EH (cell line): ENCODE results near the gene RUNX1.
"Not testable (repeated sequence)": the region's sequence is repeated elsewhere in the genome, so short reads cannot be mapped to it uniquely, and the experiment has no call there.

Experiments used
- DNase-seq: peaks from one replicate; pipeline ENCODE4 v3.0.0-alpha.2; 2015; ENCODE audit warnings: low read depth

Gene RUNX1

DNA sequence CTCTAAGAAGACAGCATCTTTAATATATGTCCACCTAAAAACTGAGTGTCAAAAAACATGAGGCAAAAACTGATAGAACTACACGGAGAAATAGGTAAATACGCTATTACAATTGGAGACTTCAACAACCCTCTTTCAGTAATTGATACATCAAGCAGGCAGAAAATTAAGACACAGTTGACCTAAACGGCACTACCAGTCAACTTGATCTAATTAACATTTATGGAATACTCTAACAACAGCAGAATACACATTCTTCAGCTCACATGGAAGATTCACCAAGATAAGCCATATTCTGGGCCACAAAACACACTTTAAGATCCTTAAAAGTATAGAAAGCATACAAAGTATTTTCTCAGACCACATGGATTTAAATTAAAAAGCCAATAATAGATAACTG, 242.7 kb downstream of the RUNX1 start:
- no peak for DNase-seq

DNA sequence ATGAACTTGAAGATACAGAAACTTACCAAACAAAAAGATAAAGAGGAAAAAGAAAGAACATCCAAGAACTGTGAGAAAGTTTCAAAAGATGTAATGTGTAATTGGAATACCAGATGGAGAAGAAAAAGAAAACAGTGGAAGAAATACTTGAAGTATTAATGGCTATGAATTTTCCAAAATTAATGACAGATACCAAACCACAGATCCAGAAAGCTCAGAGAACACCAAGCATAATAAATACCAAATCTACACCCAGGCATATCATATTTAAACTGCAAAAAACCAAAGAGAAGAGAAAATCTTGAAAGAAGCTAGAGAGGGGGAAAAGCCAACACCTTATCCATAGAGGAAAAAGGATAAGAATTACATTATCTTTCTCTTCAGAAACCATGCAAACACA, 243.9 kb downstream of the RUNX1 start:
- DNase-seq = no peak

DNA sequence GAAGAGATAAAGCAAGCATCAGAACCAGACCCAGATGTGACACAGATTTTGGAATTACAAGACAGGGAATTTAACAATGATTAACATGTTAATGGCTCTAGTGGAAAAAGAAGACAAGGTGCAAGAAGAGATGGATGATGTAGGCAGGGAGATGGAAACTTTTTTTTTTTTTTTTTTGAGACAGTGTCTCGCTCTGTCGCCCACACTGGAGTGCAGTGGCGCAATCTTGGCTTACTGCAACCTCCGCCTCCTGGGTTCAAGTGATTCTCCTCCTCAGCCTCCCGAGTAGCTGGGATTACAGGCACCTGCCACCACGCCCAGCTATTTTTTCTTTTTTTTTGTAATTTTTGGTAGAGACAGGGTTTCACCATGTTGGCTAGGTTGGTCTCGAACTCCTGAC, 244.5 kb downstream of the RUNX1 start:
- not testable (repeated sequence) for DNase-seq

DNA sequence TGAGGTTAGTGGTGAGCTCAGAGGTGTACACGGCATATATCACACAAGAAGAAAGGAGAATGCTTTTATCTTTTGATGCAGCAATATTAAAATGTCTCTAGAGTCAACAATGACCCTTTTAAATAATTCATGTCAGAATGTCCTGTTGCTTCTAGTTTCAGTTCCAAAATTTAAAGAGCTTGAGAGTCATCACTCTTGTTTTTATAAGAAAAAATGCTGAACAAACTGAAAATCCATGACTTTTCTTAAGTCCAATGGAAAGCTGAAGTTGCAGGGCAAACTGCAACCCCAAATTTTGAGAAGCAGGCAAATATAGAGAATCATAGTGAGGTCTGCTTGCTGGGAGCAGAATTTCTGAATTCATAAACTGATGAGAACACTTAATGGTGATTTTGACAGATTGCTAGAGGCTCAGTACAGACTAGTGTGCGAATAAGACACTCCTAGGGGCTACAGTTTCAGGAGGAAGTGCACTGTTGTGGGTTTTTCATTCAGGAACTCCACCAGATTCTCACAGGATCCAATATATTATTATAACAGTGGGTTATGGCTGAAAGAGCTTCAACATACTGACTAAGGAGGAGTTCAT, 245.2 kb downstream of the RUNX1 start:
- no peak for DNase-seq

DNA sequence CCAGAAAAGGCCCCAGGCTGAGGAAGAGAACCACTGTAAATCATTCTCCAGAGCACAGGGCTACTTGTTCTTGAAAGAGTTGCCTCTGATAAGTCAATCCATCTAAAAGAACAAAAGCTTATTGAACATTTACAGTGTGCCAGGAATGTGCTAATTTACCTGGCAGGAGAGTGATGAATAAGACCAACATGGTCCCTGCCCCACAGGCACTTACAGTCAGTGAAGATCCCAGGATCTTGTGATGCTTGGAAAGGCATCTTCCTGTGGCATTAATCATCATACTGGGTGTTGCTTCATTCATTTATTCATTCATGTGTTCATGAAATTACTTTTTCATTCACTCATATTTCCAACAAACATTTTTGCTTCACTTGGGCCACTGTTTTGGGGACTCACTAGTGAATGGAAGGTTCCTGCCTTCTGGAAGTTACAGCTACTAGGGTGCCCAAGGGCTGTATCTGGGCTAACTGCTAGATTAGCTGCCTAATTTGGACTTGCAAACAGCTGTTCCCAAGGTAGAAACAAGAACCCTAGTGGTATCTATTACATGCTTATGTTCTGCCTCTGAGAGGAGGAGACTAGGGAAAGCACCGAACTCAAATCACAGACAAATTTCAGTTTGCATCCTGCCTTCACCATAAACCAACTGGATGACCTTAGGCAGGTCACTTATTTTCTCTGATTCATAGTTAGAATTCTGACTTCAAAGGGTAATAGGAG, 246.8 kb downstream of the RUNX1 start:
- peak; percentile 43 for DNase-seq

DNA sequence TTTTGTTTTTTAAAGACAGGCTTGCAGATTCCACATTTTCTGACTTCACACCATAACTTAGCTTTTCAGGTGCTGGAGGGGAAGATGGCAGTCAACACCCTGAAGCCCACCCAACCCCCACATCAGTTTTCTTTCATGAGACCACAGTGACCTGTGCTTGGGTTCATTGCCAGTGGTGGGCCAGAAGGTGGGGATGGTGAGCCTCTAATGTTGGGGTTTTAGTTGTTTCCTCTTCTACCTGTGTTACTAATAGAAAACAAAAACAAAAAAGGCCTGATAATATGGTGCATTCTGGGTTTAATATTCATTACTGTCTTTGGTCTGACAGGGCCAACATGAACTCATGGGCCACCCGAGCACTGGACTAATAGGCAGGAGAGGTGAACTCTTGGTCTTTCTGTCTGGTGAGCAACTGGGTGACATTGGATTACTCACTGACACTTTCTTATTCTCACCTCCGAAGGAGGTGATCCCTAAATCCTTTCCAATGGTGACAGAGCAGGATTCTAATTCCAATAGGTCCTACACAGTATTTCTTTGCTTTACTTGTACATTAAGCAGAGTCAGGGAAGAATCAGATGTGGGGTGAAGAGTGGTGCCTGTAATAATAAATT, 247.5 kb downstream of the RUNX1 start:
- DNase-seq = no peak

DNA sequence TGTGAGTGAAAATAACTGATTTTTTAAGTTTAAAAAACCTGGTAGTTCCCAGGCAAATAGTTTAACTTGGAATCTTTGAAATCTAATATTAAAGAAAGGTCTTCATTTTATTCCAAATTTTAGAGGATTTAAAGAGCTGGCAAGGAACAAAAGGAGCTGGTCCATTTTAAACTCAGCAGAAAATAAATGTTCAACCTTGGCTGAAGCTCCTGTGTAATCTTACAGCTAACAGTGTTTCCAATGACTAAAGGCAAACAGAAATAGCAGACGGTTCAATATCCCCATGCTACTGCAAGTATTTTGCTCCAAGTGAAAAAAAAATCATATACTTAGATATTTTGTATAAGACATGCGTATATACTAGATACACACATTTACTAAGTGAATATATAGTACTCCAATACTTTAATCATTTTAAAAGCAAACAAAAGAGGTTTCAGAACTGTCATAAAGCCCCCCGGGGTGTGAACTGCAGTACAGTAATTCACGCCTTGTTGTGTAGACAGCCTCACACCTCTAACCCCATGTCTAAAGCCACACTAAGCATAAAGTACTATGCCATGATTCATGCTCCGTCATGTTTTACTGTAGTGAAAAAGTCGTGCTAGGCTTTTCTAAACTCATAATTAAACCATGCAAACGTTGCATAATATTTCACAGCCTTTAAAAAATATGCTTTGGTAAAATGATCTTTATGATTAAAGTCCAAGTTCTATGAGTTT, 248.1 kb downstream of the RUNX1 start:
- DNase-seq = peak; percentile 66

DNA sequence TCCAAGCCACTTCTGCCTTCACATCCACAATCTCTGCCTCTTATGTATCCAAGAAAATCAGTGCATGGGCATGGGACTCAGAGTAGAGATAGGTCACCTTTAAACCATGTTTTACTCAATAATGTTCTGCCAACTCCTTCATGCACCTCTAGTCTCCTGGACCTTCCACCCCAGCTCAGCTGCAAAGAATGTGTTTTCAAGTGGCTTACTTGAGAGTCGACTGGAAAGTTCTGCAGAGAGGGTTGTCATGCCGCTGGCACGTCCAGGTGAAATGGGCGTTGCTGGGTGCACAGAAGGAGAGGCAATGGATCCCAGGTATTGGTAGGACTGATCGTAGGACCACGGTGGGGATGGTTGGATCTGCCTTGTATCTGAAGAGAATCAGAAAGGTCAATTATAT, 250.0 kb downstream of the RUNX1 start:
- DNase-seq = no peak

DNA sequence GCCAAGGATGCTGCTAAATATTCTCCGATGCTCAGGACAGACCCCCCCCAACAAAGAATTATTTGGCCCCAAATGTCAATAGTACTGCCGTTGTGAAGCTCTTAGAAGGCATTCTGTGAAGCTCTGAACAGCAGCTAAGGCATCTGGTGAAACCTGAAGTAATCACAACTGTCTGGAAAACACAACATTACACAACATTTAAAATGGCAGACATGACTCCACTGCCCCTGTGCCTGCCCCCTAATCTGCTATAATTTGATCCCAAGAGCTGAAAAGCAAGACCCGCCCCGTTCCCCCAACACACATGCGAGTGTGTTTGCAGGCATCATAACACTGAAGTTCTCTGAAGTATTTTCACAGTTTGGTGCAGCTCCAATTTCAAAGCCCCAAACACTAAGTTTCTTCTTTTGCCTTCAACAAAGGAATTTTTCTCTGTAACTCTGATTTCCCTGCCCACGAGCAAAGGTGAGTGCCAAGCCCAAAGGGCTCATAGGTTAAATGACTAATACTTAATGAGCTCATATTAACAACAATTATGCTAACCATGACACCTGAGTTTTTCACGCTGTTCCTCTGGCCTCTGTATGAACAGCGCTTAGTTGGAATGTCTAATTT, 251.1 kb downstream of the RUNX1 start:
- DNase-seq = no peak

DNA sequence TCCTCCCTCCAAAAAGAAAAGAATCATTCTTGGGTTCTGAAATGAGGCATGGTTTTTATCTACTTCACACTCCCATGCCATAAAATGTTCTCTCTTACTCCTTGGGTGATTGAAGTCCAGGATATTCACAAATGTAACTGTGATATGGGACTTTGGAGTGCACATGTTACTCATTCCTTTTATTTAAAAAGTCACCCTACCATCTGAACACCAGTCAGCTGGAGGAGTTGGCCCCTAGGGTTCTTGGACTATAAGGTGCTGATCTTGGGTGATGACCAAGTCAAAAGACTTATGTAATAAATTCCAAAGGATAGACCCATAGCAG, 251.9 kb downstream of the RUNX1 start:
- DNase-seq = no peak

DNA sequence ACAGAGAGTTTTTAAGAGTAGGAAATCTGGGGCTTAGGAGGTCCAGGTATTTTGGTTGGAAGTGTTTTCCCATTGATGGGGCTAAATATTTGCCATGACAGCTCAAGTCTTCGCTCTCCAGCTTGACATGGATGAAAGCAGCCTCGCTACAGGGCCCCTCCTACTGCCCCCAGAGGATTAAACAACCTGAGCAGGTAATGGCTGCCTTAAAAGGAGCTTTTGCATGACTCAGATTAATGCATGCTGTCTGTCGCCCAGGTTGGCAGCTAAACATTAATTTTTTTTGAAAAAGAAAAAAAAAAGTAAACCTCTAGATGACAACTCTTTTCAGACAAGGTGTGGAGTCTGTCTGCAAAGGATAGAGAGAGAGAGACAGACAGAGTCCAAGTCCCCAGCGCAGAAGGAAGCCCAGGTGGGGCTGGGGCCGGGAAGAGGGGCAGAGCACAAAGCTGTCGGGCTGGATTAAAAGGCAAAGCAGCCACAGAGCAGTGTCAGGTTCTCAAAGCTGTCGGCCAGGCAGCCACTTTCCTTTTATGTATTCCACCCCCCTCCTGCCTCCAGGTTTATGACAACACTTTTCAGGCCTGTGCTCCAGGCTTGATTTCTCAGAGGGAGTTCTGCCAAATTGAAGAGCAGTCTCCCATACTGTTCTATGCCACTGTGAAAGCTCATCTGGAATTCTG, 252.4 kb downstream of the RUNX1 start:
- DNase-seq = peak; percentile 42

DNA sequence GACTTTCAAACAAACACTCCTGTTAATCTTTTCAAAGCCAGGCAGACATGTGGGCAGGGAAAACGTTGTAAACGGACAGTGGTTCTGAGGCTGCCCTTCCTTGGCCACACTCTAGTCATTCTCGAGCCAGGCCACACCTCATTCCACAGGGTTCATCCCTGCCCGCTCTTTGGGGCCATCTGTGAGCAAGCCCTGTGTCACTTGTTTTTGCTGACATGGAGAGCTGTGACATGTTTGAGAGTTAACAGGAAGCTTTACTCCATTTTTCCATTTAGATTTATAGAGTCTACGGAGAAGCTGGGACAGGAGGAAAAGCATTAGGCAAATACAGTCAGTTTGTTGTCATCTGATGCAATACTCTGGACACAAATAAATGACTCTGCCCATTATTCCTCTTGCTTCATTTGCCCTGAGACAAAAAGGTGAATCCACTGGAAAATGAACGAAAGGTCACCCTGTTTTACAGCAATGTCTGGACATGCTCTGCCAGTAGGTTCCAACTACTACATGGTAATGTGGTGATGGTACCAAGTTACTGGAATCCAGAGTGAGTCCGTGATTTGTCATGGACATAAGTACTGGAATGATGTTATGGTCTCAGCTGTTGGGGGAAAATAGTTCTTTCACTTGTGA, 253.4 kb downstream of the RUNX1 start:
- peak; percentile 79 for DNase-seq

DNA sequence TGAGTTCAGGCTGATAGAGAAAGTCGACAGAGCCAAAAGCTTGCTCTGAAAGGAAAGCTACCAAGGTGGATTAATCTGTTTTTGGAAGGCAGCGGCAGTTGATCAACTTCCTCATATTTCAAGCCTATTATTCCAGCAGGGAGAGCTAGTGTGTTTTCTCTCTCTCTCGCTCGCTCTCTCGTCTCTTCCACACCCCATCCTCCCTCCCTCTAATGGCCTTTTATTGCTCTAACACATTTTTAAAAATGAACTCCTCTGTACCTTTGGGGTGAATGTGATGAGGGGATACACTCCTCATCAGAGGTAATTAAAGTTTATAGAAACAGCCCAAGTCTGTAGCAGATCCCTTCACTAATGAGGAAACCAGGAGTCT, 253.9 kb downstream of the RUNX1 start:
- DNase-seq = peak; percentile 46

DNA sequence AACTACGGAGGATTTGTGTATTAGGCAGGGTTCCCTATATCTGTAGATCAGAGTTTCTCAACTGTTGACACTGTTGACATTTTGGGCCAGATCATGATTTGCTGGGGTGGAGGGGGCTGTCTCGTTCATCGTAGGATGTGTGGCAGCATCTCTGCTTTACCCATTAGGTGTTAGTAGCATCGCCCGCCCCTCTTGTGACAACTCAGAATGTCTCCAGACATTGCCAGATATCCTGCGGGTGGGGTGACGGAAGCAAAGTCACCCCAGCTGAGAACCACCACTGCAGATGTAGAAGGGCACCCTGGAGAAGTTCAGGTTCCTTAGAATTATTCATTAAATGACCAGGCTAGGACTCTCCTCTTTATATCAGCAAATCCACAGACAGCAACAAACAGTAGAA, 254.4 kb downstream of the RUNX1 start:
- no peak for DNase-seq

DNA sequence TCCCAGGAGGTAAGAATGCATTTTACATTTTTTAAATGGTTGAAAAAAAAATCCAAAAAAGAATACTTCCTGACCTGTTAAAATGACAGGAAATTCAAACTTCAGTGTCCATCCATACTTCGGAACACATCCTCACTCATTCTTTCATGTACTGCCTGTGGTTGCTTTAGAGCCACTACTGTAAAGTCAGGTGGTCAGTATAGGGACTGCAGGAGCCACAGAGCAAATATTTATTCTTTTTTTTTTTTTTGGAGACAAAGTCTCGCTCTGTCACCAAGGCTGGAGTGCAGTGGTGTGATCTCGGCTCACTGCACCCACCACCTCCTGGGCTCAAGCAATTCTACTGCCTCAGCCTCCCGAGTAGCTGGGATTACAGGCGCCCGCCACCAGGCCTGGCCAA, 255.6 kb downstream of the RUNX1 start:
- no peak for DNase-seq

DNA sequence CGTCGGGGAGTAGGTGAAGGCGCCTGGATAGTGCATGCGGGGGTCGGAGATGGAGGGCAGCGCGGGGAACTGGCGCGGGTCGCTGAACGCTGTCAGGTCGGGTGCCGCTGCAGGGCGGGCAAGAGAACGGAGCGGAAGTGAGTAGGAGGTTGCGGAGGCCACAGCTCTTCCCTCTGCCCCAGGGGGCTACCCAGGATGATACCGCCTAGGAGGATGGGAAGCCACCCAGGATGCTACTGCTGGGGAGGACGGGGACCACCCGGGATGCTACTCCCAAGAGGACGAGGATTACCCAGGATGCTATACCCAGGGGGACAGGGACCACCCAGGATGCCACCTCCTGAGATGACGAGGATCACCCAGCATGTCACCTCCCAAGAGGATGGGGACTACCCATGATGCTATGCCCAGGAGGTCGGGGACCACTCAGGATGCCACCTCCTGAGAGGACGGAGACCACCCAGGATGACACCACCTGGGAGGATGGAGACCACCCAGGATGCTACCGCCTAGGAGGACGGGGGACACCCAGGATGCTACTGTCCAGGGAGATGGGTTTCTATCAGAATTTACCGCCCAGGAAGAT, 256.5 kb downstream of the RUNX1 start:
- DNase-seq = no peak

DNA sequence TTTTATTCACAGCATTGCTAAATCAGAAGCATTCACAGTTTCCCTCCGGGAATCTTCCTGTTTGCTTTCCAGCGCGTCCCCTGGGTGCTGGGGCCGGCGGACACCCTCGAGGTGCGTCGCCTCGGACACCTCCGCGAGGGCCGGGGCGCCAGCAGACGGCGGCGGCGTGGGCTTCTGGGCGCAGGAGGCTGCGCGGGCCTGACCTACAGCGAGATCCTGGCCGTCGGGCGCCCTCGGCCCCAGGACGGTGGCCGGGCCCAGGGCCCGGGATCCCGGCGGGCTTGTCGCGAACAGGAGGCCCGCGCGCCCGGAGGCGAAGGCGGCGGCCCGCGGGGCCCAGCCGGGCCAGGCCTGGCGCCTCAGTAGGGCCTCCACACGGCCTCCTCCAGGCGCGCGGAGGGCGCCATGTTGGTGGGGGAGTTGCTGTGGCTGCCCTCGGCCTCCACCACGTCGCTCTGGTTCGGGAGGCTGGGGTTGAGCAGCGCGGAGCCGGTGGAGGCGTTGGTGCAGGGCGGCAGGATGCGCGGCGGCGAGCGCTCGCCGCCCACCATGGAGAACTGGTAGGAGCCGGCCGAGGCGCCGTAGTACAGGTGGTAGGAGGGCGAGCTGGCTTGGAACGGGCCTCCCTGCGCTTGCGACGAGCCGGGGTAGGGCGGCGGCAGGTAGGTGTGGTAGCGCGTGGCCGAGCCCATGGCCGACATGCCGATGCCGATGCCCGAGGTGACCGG, 257.2 kb downstream of the RUNX1 start:
- no peak for DNase-seq

DNA sequence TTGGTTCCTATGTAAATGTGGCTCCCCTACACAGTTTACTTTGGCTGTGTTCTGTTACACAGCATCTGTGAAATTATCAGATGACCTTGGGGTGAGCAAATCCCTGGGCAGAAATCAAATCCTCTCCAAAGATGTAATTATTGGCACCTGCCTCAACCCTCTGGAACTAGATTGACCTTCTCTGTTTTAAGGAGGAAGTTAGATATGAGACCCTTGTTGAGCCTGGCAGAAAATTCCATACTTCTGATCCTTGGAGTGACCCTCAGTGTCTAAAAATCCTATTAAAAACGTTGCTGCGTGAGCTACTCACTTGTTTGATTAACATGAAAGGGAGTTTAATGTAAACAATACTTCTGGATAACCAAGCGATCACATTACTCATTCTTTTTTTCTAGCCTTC, 258.3 kb downstream of the RUNX1 start:
- no peak for DNase-seq

DNA sequence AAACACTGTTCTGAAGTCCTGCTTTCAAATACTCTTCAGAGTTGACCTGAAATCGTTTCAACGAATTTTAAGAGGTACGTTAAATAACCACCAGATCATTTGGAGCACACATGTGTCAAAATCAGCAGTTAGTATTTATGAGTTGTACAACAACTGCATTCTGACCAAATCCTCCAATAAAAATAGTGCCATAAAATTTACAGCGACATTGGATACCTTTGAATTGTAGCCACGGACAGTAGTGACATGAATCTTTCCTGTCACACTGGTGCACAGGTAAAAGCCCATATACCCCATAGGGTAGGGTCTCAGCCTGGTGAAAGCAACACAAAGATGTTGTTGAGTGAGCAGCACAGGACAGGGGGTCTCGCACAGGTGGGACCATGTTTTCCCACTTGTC, 258.8 kb downstream of the RUNX1 start:
- no peak for DNase-seq

DNA sequence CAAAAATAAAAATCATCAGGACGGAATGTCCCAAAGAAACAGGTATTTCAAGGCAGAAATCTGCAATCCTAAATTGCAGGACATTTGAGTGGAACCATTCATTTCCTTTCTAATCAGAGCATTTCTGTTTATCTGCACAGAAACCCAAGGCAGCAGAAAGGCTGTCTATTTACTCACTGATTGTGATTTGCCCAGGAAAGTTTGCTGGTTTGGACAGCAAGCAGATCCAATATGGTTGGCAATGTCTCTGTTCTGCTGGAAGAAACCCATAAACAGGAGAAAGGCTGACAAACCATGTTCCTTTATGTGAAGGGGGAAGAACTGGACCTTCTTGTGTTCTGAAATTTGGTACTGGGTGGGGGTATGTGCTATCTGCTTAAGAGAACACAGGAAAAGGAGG, 260.2 kb downstream of the RUNX1 start:
- DNase-seq = no peak

DNA sequence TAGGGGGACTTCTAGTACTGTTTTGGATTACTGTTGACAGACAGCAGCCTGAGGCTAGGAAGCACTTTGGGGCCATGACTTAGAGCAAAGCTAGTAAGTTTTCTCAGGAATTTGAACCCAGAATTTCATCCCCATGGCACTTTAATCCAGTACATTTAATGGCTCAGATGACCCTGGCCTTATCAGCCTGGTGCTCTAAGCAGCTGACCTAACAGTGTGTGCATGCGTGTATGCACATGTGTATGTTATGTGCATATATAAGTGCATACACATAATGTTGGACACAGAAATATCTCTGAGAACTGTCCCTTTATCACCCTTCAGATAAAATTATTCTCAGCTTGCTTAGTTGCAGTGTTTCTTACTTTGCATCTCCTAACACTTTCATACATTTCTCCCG, 265.3 kb downstream of the RUNX1 start:
- no peak for DNase-seq
